T-cell (primary cell): Measurements from ENCODE around the gene LRATD1. TPM values are rescaled to one million over a fixed set of nuclear protein-coding genes. Genes with fewer than 3 reads are reported as not detected.
A peak's percentile ranks its signal among the peaks of the same experiment; 100 is the strongest.

Experiments used
- ATAC-seq, 4 experiments: fragments of 200-7000 bp in 3 of 4; fragments of 150-1000 bp in 1 of 4; cut with Tn5 transposase; replicated peaks in 1 of 4; 1 replicate in 3 of 4; 2 replicates in 1 of 4; pipeline ENCODE4 v1.10.0; 2021; ENCODE audit warnings: moderate library complexity in 3 of 4, mild to moderate bottlenecking in 2 of 4, moderate number of reproducible peaks in 1 of 4
- CTCF ChIA-PET, 2 donors: fragments of 300-600 bp; sonication (Branson Sonifier 250); formaldehyde crosslinking; loops; one replicate each; lab custom pipeline; 2022; ENCODE audit warnings: antibody characterized with exemption in 2 of 2; lab: Charles Lee
- POLR2A ChIA-PET, 2 donors: fragments of 300-600 bp; sonication (Branson Sonifier 250); formaldehyde crosslinking; loops; one replicate each; lab custom pipeline; 2022; ENCODE audit warnings: antibody characterized with exemption in 2 of 2; lab: Charles Lee
- DNase-seq, 35 experiments: peaks; one replicate each; pipeline versions ENCODE4 v3.0.0 to v3.0.0-alpha.2; 2013 to 2023
- H3K27ac ChIP-seq: one replicate; pipeline ENCODE4 v1.5.1; 2013; ENCODE audit warnings: low read length
- H3K27me3 ChIP-seq, 2 experiments: replicated peaks in 1 of 2; 1 replicate in 1 of 2; 2 replicates in 1 of 2; pipeline versions ENCODE4 v1.6.1 to v1.7.0; 2013; ENCODE audit warnings: low read length in 1 of 2, mixed read lengths in 1 of 2; ENCODE audit not compliant: control insufficient read depth in 2 of 2, insufficient read depth in 2 of 2; ENCODE audit errors: extremely low read depth in 1 of 2
- H3K36me3 ChIP-seq, 2 donors: 1 replicate in 1 of 2; 2 replicates in 1 of 2; pipeline versions ENCODE4 v1.6.1 to v1.7.0; 2013; ENCODE audit warnings: low read length in 1 of 2; ENCODE audit not compliant: control insufficient read depth in 2 of 2, insufficient read depth in 1 of 2; ENCODE audit errors: extremely low read depth in 1 of 2
- H3K4me1 ChIP-seq, 2 experiments: 1 replicate in 1 of 2; 2 replicates in 1 of 2; pipeline versions ENCODE4 v1.6.1 to v1.7.0; 2013; ENCODE audit warnings: low read length in 2 of 2, mixed read lengths in 1 of 2; ENCODE audit not compliant: insufficient read depth in 2 of 2, control insufficient read depth in 1 of 2; ENCODE audit errors: extremely low read depth in 1 of 2
- H3K4me3 ChIP-seq, 2 donors: 1 replicate in 1 of 2; 2 replicates in 1 of 2; pipeline versions ENCODE4 v1.5.1 to v1.7.0; 2013; ENCODE audit warnings: mild to moderate bottlenecking in 2 of 2, low read length in 1 of 2, moderate library complexity in 1 of 2; ENCODE audit not compliant: control insufficient read depth in 1 of 2; ENCODE audit errors: extremely low read depth in 1 of 2
- H3K9me3 ChIP-seq: 2 replicates; pipeline ENCODE4 v1.7.0; 2013
- H3K27ac Mint-ChIP-seq, 2 donors: one replicate each; pipeline ENCODE4 v1.8.0; 2020 to 2021; ENCODE audit warnings: mild to moderate bottlenecking in 2 of 2, mixed read lengths in 2 of 2
- H3K27me3 Mint-ChIP-seq, 2 donors: one replicate each; pipeline ENCODE4 v1.8.0; 2021 to 2022; ENCODE audit warnings: mixed read lengths in 2 of 2
- H3K36me3 Mint-ChIP-seq: one replicate; pipeline ENCODE4 v1.8.0; 2021; ENCODE audit warnings: mixed read lengths
- H3K4me1 Mint-ChIP-seq, 3 donors: one replicate each; pipeline ENCODE4 v1.8.0; 2020 to 2022; ENCODE audit warnings: mixed read lengths in 3 of 3, mild to moderate bottlenecking in 1 of 3
- H3K4me3 Mint-ChIP-seq, 3 donors: one replicate each; pipeline ENCODE4 v1.8.0; 2020 to 2022; ENCODE audit warnings: mild to moderate bottlenecking in 3 of 3, mixed read lengths in 3 of 3, moderate library complexity in 3 of 3
- H3K9me3 Mint-ChIP-seq, 3 donors: one replicate each; pipeline ENCODE4 v1.8.0; 2020 to 2022; ENCODE audit warnings: mixed read lengths in 3 of 3
- WGBS: methylation state at CpG from one replicate; pipeline ENCODE4 v1.1.5; 2013; ENCODE audit warnings: missing lambda C conversion rate; ENCODE audit not compliant: insufficient coverage; 5-methylcytosine and 5-hydroxymethylcytosine counted together
- total RNA-seq, 35 experiments: library from RNA in 6 of 35; stranded (reverse) in 6 of 35; fragments of 120-200 nt in 1 of 35; gene quantifications; one replicate each; pipeline versions ENCODE4 v1.2.1 to v1.2.4 and lab custom pipeline; 2013 to 2026

Gene LRATD1
- under 1 TPM in 2 of 5 donors, not detected in 3; 0.06 to 0.19 TPM for total RNA-seq
- total RNA-seq (2013) = not detected
- total RNA-seq (lab: John Stamatoyannopoulos, UW) = 0 to 0.05 (median 0) reads per million in 29 experiments

GRCh38 chr2:14632133-14632936, at the start of gene LRATD1:
Gene LRATD1, plus strand, starts transcription at chr2:14632717. Its CDS starts 1,263 bp downstream, at chr2:14633980.
- Mint-ChIP-seq H3K9me3 (no peaks in the 10 kb centered on the region), H3K4me3 (peak within 1 kb of the TSS in 1 of 3 donors; percentile 14), H3K27ac (no peak within 1 kb of the TSS), H3K4me1 (no peaks in the 10 kb centered on the region), H3K36me3 (no peaks in the 10 kb centered on the region), H3K27me3 (peaks cover 49 to 54% of the 10 kb centered on the region in 2 donors)
- Histone ChIP-seq H3K4me1 (peaks cover 0 to 3% of the 10 kb centered on the region in 2 experiments), H3K4me3 (no peak within 1 kb of the TSS), H3K27me3 (peaks cover 15 to 35% of the 10 kb centered on the region in 2 experiments), H3K9me3 (no peaks in the 10 kb centered on the region), H3K27ac (no peak within 1 kb of the TSS), H3K36me3 (no peaks in the 10 kb centered on the region)
- no peak for ATAC-seq
- 13% methylated on average over 76 of the region's 81 CpGs for WGBS
- ChIA-PET CTCF (no interaction called here), POLR2A (no interaction called here)
- DNase-seq = no peak

GRCh38 chr2:14583059-14583458, 49.5 kb upstream of the LRATD1 start:
- ChIA-PET POLR2A (no interaction called here), CTCF (interaction anchor here in 1 of 2 donors (0.6 kb wide), 1 partner anchor 1155 kb away, joined by 3 read pairs; no protein-coding TSS in a partner anchor)
- Histone ChIP-seq H3K9me3 (no peaks in the 10 kb centered on the region), H3K4me3 (no peak overlapping the region), H3K27ac (no peak overlapping the region), H3K27me3 (no peaks in the 10 kb centered on the region), H3K36me3 (no peaks in the 10 kb centered on the region), H3K4me1 (no peaks in the 10 kb centered on the region)
- no CpG with 5 or more reads among the region's 2 CpGs for WGBS
- H3K27me3 Mint-ChIP-seq = no peaks in the 10 kb centered on the region
- no peak for ATAC-seq
- H3K9me3 Mint-ChIP-seq = peaks cover 0 to 5% (median 0%) of the 10 kb centered on the region in 3 donors
- H3K27ac Mint-ChIP-seq = no peak overlapping the region
- no peak for DNase-seq
- H3K4me1 Mint-ChIP-seq = no peaks in the 10 kb centered on the region
- H3K4me3 Mint-ChIP-seq = no peak overlapping the region
- H3K36me3 Mint-ChIP-seq = no peaks in the 10 kb centered on the region

GRCh38 chr2:14583802-14584201, 48.7 kb upstream of the LRATD1 start:
- Mint-ChIP-seq H3K9me3 (peaks cover 0 to 8% (median 0%) of the 10 kb centered on the region in 3 donors), H3K27ac (no peak overlapping the region), H3K4me3 (no peak overlapping the region), H3K27me3 (no peaks in the 10 kb centered on the region), H3K4me1 (no peaks in the 10 kb centered on the region), H3K36me3 (no peaks in the 10 kb centered on the region)
- ChIA-PET POLR2A (no interaction called here), CTCF (no interaction called here)
- ATAC-seq (no peak), DNase-seq (no peak)
- WGBS = 17% methylated on average over 1 of the region's 4 CpGs
- Histone ChIP-seq H3K4me1 (no peaks in the 10 kb centered on the region), H3K27ac (no peak overlapping the region), H3K9me3 (no peaks in the 10 kb centered on the region), H3K36me3 (no peaks in the 10 kb centered on the region), H3K27me3 (no peaks in the 10 kb centered on the region), H3K4me3 (no peak overlapping the region)

- Histone ChIP-seq H3K4me1 (no peaks in the 10 kb centered on the region), H3K27me3 (no peaks in the 10 kb centered on the region), H3K36me3 (no peaks in the 10 kb centered on the region), H3K9me3 (no peaks in the 10 kb centered on the region), H3K4me3 (no peak overlapping the region), H3K27ac (no peak overlapping the region)
- Mint-ChIP-seq H3K9me3 (peaks cover 0 to 8% (median 0%) of the 10 kb centered on the region in 3 donors), H3K27ac (no peak overlapping the region), H3K27me3 (no peaks in the 10 kb centered on the region), H3K4me1 (no peaks in the 10 kb centered on the region), H3K4me3 (no peak overlapping the region), H3K36me3 (no peaks in the 10 kb centered on the region)
- ChIA-PET POLR2A (no interaction called here), CTCF (no interaction called here)
- WGBS = 67% methylated on average over 1 of the region's 4 CpGs
- no peak for ATAC-seq
- no peak for DNase-seq
These were observed 45.4 kb upstream of the LRATD1 start for GRCh38 chr2:14587119-14587518.

- Mint-ChIP-seq H3K4me1 (no peaks in the 10 kb centered on the region), H3K27me3 (no peaks in the 10 kb centered on the region), H3K9me3 (peaks cover 4 to 8% (median 4%) of the 10 kb centered on the region in 3 donors), H3K36me3 (no peaks in the 10 kb centered on the region), H3K4me3 (no peak overlapping the region), H3K27ac (no peak overlapping the region)
- Histone ChIP-seq H3K4me1 (no peaks in the 10 kb centered on the region), H3K27me3 (no peaks in the 10 kb centered on the region), H3K9me3 (no peaks in the 10 kb centered on the region), H3K36me3 (no peaks in the 10 kb centered on the region), H3K4me3 (no peak overlapping the region), H3K27ac (no peak overlapping the region)
- ATAC-seq = no peak
- ChIA-PET CTCF (no interaction called here), POLR2A (no interaction called here)
- no peak for DNase-seq
- WGBS = 100% methylated on average over 2 of the region's 3 CpGs
These were observed 31.3 kb upstream of the LRATD1 start for GRCh38 chr2:14601156-14601770.

- Mint-ChIP-seq H3K4me1 (no peaks in the 10 kb centered on the region), H3K27ac (no peak overlapping the region), H3K4me3 (no peak overlapping the region), H3K27me3 (no peaks in the 10 kb centered on the region), H3K36me3 (no peaks in the 10 kb centered on the region), H3K9me3 (peaks cover 4 to 6% (median 4%) of the 10 kb centered on the region in 3 donors)
- ATAC-seq = no peak
- ChIA-PET POLR2A (no interaction called here), CTCF (no interaction called here)
- Histone ChIP-seq H3K36me3 (no peaks in the 10 kb centered on the region), H3K4me3 (no peak overlapping the region), H3K9me3 (no peaks in the 10 kb centered on the region), H3K4me1 (no peaks in the 10 kb centered on the region), H3K27me3 (no peaks in the 10 kb centered on the region), H3K27ac (no peak overlapping the region)
- no peak for DNase-seq
- WGBS = no CpG with 5 or more reads among the region's 1 CpG
These were observed 30.2 kb upstream of the LRATD1 start for GRCh38 chr2:14602309-14602708.
